Measurements from ENCODE around the gene EPC1. TPM values are rescaled to one million over a fixed set of nuclear protein-coding genes. Genes with fewer than 3 reads are reported as not detected.
A peak's percentile ranks its signal among the peaks of the same experiment; 100 is the strongest.

EPC1 gene
- total and polyA plus RNA-seq, 2 experiments from 2014 or later = 10.6 to 12.5 TPM

GRCh38 chr10:32330214-32330613 is 16.7 kb downstream of the EPC1 start:
- no peaks in the 10 kb centered on the region for H3K27me3 ChIP-seq (replicated peaks; ENCODE audit: insufficient read depth)
- TF ChIP-seq EZH2phosphoT487 (IDR thresholded peaks at IDR 0.05; ENCODE audit: insufficient read depth, low read depth) (no peak), EZH2 (IDR thresholded peaks at IDR 0.05; ENCODE audit: insufficient read depth, poor library complexity, severe bottlenecking) (no peak)
- H3K27ac ChIP-seq = no peak overlapping the region
- DNase-seq = no peak
- H3K9me2 ChIP-seq (ENCODE audit: insufficient read depth) = no peaks in the 10 kb centered on the region
- peaks cover 83% of the 10 kb centered on the region for H4K20me1 ChIP-seq (ENCODE audit: insufficient read depth)
- no peak overlapping the region for H3K4me3 ChIP-seq
- no peak overlapping the region for H3K4me2 ChIP-seq (ENCODE audit: unreplicated experiment)
- in situ Hi-C loops (cut with MboI) = no loop called here
- H3K9ac ChIP-seq = no peak overlapping the region
- 49 to 53% methylated on average over 2 of the region's 2 CpGs for WGBS, 2 experiments (ENCODE audit: low coverage in 1 of 2, low lambda C conversion rate in 2 of 2, missing lambda C conversion rate in 2 of 2)
- no peaks in the 10 kb centered on the region for H3K36me3 ChIP-seq (ENCODE audit: low read depth)
- H3K79me2 ChIP-seq (ENCODE audit: insufficient read depth) = peaks cover 100% of the 10 kb centered on the region
- peaks cover 7% of the 10 kb centered on the region; the same call in 1 of the 2 replicates for H3F3A ChIP-seq (ENCODE audit: insufficient read depth)
- H3K9me3 ChIP-seq (ENCODE audit: low read depth) = no peaks in the 10 kb centered on the region
- H2AFZ ChIP-seq = no peak overlapping the region
- peaks cover 34% of the 10 kb centered on the region for H3K4me1 ChIP-seq (ENCODE audit: insufficient read depth)

GRCh38 chr10:32329061-32329460 is 17.9 kb downstream of the EPC1 start:
- TF ChIP-seq EZH2 (IDR thresholded peaks at IDR 0.05; ENCODE audit: insufficient read depth, poor library complexity, severe bottlenecking) (no peak), EZH2phosphoT487 (IDR thresholded peaks at IDR 0.05; ENCODE audit: insufficient read depth, low read depth) (no peak)
- no peak overlapping the region for H3K9ac ChIP-seq
- peaks cover 36% of the 10 kb centered on the region for H3K4me1 ChIP-seq (ENCODE audit: insufficient read depth)
- in situ Hi-C loops (cut with MboI) = no loop called here
- peaks cover 7% of the 10 kb centered on the region; the same call in 1 of the 2 replicates for H3F3A ChIP-seq (ENCODE audit: insufficient read depth)
- no peaks in the 10 kb centered on the region for H3K27me3 ChIP-seq (replicated peaks; ENCODE audit: insufficient read depth)
- no peak overlapping the region for H3K27ac ChIP-seq
- no peaks in the 10 kb centered on the region for H3K9me2 ChIP-seq (ENCODE audit: insufficient read depth)
- no peak overlapping the region for H2AFZ ChIP-seq
- H3K79me2 ChIP-seq (ENCODE audit: insufficient read depth) = peaks cover 100% of the 10 kb centered on the region
- WGBS, 2 experiments (ENCODE audit: low coverage in 1 of 2, low lambda C conversion rate in 2 of 2, missing lambda C conversion rate in 2 of 2) = 88 to 100% methylated on average over 1 of the region's 1 CpG
- no peaks in the 10 kb centered on the region for H3K9me3 ChIP-seq (ENCODE audit: low read depth)
- DNase-seq = no peak
- no peaks in the 10 kb centered on the region for H3K36me3 ChIP-seq (ENCODE audit: low read depth)
- H4K20me1 ChIP-seq (ENCODE audit: insufficient read depth) = peaks cover 77% of the 10 kb centered on the region
- H3K4me2 ChIP-seq (ENCODE audit: unreplicated experiment) = no peak overlapping the region
- no peak overlapping the region for H3K4me3 ChIP-seq

GRCh38 chr10:32328499-32328898 is 18.5 kb downstream of the EPC1 start:
- Histone ChIP-seq H3K4me2 (ENCODE audit: unreplicated experiment) (no peak overlapping the region), H3K27me3 (replicated peaks; ENCODE audit: insufficient read depth) (no peaks in the 10 kb centered on the region), H4K20me1 (ENCODE audit: insufficient read depth) (peaks cover 76% of the 10 kb centered on the region), H3K4me1 (ENCODE audit: insufficient read depth) (peaks cover 36% of the 10 kb centered on the region), H3K9me3 (ENCODE audit: low read depth) (no peaks in the 10 kb centered on the region), H3K9me2 (ENCODE audit: insufficient read depth) (no peaks in the 10 kb centered on the region), H3K4me3 (no peak overlapping the region), H3K36me3 (ENCODE audit: low read depth) (no peaks in the 10 kb centered on the region), H3K79me2 (ENCODE audit: insufficient read depth) (peaks cover 100% of the 10 kb centered on the region), H3F3A (ENCODE audit: insufficient read depth) (peaks cover 7% of the 10 kb centered on the region; the same call in 1 of the 2 replicates), H3K9ac (no peak overlapping the region), H3K27ac (no peak overlapping the region), H2AFZ (no peak overlapping the region)
- WGBS, 2 experiments (ENCODE audit: low coverage in 1 of 2, low lambda C conversion rate in 2 of 2, missing lambda C conversion rate in 2 of 2) = 37 to 50% methylated on average over 3 of the region's 3 CpGs
- DNase-seq = no peak
- TF ChIP-seq EZH2 (IDR thresholded peaks at IDR 0.05; ENCODE audit: insufficient read depth, poor library complexity, severe bottlenecking) (no peak), EZH2phosphoT487 (IDR thresholded peaks at IDR 0.05; ENCODE audit: insufficient read depth, low read depth) (no peak)
- in situ Hi-C loops (cut with MboI) = no loop called here

- Histone ChIP-seq H3K4me3 (no peak overlapping the region), H3K9me3 (ENCODE audit: low read depth) (no peaks in the 10 kb centered on the region), H2AFZ (no peak overlapping the region), H3K9me2 (ENCODE audit: insufficient read depth) (no peaks in the 10 kb centered on the region), H3K27me3 (replicated peaks; ENCODE audit: insufficient read depth) (no peaks in the 10 kb centered on the region), H3K36me3 (ENCODE audit: low read depth) (no peaks in the 10 kb centered on the region), H3K79me2 (ENCODE audit: insufficient read depth) (peaks cover 100% of the 10 kb centered on the region), H3K9ac (no peak overlapping the region), H3K27ac (no peak overlapping the region), H4K20me1 (ENCODE audit: insufficient read depth) (peaks cover 69% of the 10 kb centered on the region), H3K4me1 (ENCODE audit: insufficient read depth) (peaks cover 33% of the 10 kb centered on the region), H3F3A (ENCODE audit: insufficient read depth) (peaks cover 1% of the 10 kb centered on the region; the same call in 1 of the 2 replicates), H3K4me2 (ENCODE audit: unreplicated experiment) (no peak overlapping the region)
- TF ChIP-seq EZH2 (IDR thresholded peaks at IDR 0.05; ENCODE audit: insufficient read depth, poor library complexity, severe bottlenecking) (no peak), EZH2phosphoT487 (IDR thresholded peaks at IDR 0.05; ENCODE audit: insufficient read depth, low read depth) (no peak)
- WGBS, 2 experiments (ENCODE audit: low coverage in 1 of 2, low lambda C conversion rate in 2 of 2, missing lambda C conversion rate in 2 of 2) = 91 to 92% methylated on average over 1 of the region's 1 CpG
- in situ Hi-C loops (cut with MboI) = no loop called here
- peak; percentile 29 for DNase-seq
Measured at GRCh38 chr10:32327364-32327691, 19.6 kb downstream of the EPC1 start.

All from GM23248 (cell line).